GM08714 (cell line): ENCODE results near the gene TMEM74B.

ENCODE experiments used
- H3K4me3 ChIP-seq: fragments of 200-500 bp; sonication (Bioruptor generic); 2 replicates; pipeline ENCODE4 v1.5.1; 2014; ENCODE audit warnings: mild to moderate bottlenecking, low read length, inconsistent platforms
- ZNF274 ChIP-seq: IDR thresholded peaks from 2 replicates; pipeline ENCODE4 v1.6.1; 2012; ENCODE audit warnings: mild to moderate bottlenecking, low read depth, low read length

TMEM74B gene

DNA sequence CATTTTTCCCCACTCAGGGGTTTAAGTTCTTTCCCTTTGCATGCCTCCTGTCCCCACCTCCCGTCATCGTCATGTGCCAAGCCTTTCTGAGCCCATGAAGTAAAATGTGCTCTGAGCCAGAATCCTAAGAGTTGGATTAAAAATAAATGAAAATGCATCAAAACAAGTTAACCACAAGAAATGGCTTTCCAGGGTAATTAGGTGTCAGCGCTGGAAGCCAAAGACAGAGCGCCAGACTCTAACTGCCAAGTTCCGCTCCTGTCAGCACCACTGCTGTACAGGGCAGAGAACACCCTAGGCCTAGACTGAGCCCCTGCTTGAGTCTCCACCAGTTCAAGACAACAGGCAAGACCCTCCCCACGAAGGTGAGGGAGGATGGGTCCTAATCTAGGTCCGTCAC lies 13.0 kb upstream of the TMEM74B start:
- no peak overlapping the region for H3K4me3 ChIP-seq
- TF ChIP-seq ZNF274, result no peak

- H3K4me3 ChIP-seq, result no peak overlapping the region
- TF ChIP-seq ZNF274, result no peak
These were observed 11.9 kb upstream of the TMEM74B start for GRCh38 chr20:1196634-1197033.

GRCh38 chr20:1195226-1195625 lies 10.4 kb upstream of the TMEM74B start:
- TF ChIP-seq ZNF274, result no peak

DNA sequence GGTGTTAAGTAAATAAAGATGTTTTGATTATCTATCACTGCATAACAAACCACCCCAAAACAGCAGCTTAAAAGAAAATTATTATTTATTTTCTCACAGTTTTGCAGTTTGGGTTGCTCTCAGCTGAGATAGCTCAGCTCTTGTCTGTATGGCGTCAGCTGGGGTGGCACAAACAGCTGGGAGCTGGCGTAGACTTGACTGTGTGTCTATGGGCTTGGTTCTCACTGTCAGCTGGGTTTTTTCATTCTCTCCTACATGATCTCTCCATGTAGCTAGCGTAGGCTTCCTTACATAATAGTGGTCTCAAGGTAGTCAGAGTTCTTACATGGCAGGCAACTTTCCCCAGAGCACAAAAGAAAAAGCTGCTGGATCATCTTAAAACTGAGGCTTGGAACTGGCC lies 6.5 kb upstream of the TMEM74B start:
- no peak for TF ChIP-seq ZNF274
- H3K4me3 ChIP-seq, result no peak overlapping the region

More at GRCh38 chr20:1195226-1195625, 10.4 kb upstream of the TMEM74B start:
- no peak overlapping the region for H3K4me3 ChIP-seq

DNA sequence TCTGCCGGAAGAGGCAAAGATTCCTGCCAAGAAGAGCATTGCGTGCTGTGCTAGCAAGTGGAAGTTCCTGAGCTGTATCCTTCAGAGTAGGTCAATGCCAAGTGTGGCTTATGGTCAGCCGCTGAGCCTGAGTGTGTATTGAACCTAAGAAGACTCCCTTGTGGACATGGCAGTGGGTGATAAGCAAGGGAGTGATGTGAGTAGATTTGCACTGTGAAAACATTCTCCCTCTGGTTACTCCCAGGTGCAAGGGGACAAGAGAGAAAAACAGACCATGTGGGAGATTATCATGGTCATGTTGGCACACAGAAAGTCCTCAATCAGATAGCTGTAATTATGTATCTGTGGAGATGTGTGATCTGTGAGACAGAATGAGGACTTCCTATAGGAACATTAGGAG lies 6.1 kb upstream of the TMEM74B start:
- TF ChIP-seq ZNF274, result no peak

DNA sequence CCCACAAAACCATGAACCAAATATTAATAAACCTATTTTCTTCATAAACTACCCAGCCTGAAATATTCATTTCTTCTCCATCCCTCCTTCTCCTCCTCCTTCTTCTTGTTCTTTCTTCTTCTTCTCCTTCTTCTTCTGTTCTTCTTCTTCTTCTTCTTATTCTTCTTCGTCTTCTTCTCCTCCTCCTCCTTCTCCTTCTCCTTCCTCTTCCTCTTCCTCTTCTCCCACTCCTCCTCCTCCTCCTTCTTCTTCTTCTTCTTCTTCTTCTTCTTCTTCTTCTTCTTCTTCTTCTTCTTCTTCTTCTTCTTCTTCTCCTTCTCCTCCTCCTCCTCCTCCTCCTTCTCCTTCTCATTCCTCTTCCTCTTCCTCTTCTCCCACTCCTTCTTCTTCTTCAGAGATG lies 5.0 kb upstream of the TMEM74B start:
- TF ChIP-seq ZNF274, result no peak
- H3K4me3 ChIP-seq, result no peak overlapping the region

More for the DNA sequence above, 6.1 kb upstream of the TMEM74B start:
- no peak overlapping the region for H3K4me3 ChIP-seq

DNA sequence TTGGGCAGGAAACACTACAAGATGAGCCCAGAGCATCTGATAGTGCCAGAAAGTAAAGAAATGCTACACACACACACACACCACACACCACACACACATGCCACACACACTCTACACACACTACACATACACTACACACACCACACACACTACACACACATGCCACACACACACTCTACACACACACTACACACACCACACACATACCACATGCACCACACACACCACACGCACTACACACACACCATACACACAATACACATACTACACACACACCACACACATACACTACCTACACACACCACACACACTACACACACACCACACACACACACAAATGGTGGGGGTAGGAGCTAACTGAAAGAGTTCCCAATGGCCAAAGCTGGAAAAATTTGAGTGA lies 3.6 kb upstream of the TMEM74B start:
- H3K4me3 ChIP-seq, result no peak overlapping the region
- no peak for TF ChIP-seq ZNF274

DNA sequence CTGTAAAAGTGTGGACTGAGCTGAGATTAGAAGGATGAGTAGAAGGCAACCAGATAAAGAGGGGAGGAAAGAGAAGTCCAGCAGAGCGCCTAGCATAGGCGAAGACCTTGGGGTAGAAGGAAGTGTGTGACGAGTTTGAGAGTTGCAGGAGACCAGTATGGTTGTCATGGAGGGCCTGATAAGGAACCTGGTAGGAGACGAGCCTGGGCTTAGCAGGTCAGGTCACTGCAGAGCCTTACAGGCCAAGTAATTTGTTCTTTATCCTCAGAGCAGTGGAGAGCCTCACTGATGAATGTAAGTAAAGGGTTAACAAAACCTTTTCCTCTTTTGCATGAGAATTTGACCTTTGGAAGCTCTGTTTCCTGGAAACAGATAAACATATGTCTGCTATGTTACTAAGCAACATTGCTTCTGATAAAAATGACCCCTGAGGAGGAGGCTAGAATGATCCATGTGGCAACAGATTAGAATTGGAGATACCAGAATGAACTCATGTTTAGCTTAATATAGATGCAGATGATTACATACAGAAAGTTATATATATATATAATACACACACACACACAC lies 2.9 kb upstream of the TMEM74B start:
- H3K4me3 ChIP-seq, result no peak overlapping the region
- no peak for TF ChIP-seq ZNF274

GRCh38 chr20:1186367-1186991 lies 1.7 kb upstream of the TMEM74B start:
- TF ChIP-seq ZNF274, result no peak
- H3K4me3 ChIP-seq, result no peak overlapping the region

DNA sequence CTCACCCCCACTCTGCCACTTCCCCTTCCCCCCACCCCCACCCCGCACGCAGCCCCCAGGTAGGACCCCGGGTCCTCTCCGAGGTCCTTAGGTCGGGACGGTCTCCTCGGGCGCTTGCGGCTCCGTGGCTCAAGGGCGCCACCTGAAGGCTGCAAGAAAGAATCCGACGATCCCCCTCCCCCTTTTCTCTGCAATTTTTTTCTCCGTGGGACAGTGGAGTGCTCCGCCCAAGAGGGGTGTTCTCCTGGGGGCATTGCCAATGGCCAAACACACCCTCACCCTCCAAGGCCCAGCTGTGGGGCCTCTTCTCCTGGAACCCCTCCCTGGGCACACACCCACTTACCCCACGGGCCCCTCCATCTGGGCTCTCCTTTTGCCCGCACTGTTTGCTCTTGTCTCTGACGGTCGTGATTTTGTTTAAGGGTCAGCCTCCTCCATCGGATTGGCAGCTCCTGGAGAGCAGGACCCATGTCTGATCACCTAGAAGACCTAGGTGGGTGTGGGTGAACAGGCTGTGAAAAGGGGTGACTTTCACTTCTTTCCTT lies 1.1 kb upstream of the TMEM74B start:
- TF ChIP-seq ZNF274, result no peak
- no peak overlapping the region for H3K4me3 ChIP-seq

- H3K4me3 ChIP-seq, result peak overlapping the region; percentile 13; the same call in 1 of the 2 replicates
- no peak for TF ChIP-seq ZNF274
These were observed 548 bp upstream of the TMEM74B start for GRCh38 chr20:1185316-1185741.

DNA sequence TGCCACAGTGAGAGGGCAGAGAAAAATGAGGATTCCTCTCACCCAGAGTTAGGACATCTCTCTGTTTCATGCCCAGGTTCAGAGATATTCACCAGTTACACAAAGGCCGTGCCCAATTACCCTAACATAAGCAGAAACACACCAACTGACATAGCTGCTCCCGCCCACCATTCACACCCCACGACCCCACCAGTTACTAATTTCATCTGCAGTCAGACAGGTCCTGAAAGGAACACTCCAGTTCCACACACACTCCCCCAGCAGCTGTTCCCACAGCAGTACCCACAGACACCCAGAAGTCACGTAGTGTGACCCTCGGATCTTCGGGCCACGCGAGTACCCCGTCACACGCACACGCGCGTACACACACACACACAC lies 532 bp downstream of the TMEM74B start:
- H3K4me3 ChIP-seq, result no peak overlapping the region
- TF ChIP-seq ZNF274, result no peak

GRCh38 chr20:1183153-1183552 lies 1.6 kb downstream of the TMEM74B start:
- TF ChIP-seq ZNF274, result no peak
- no peak overlapping the region for H3K4me3 ChIP-seq

GRCh38 chr20:1182106-1182505 lies 2.7 kb downstream of the TMEM74B start:
- TF ChIP-seq ZNF274, result no peak
- no peak overlapping the region for H3K4me3 ChIP-seq

DNA sequence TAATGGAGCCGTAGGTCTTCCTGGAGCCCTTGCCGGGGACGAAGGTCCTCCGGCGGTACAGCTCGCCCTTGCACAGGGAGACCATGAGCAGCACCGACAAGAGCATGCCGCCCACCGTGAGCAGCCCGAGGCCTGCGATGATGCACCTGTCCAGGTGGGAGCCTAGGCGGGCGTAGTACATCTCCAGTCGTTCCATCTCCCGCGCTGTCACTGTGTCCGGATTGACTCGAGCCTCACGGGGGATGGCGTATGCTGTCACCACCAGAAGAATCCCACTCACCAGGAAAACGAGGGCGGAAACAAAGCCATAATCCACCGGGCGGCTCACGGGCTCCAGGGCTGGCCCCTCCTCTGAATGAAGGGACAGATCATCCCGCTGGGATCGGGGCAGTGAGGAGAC lies 3.8 kb downstream of the TMEM74B start:
- no peak for TF ChIP-seq ZNF274

More for the DNA sequence above, 3.8 kb downstream of the TMEM74B start:
- H3K4me3 ChIP-seq, result no peak overlapping the region
